ENCODE measurements around the gene GALNT10.

GRCh38 chr5:154237946-154238345, 47.4 kb downstream of the GALNT10 start:
- TF ChIP-seq RARB (CRISPR knock-in tag; IDR thresholded peaks at IDR 0.05) (no peak), ARNTL (CRISPR knock-in tag; IDR thresholded peaks at IDR 0.05; ENCODE audit: borderline replicate concordance, low read depth) (no peak), BACH2 (CRISPR knock-in tag; IDR thresholded peaks at IDR 0.05; ENCODE audit: borderline replicate concordance) (no peak), TCF4 (CRISPR knock-in tag; IDR thresholded peaks at IDR 0.05; ENCODE audit: borderline replicate concordance) (no peak), ZFP30 (CRISPR knock-in tag; IDR thresholded peaks at IDR 0.05) (no peak), ZNF8 (CRISPR knock-in tag; IDR thresholded peaks at IDR 0.05) (no peak), ZNF70 (CRISPR knock-in tag; IDR thresholded peaks at IDR 0.05) (no peak), PPARA (CRISPR knock-in tag; IDR thresholded peaks at IDR 0.05; ENCODE audit: borderline replicate concordance) (no peak), ESRRG (CRISPR knock-in tag; IDR thresholded peaks at IDR 0.05) (no peak)
- TF ChIP-seq, protein P1, sequence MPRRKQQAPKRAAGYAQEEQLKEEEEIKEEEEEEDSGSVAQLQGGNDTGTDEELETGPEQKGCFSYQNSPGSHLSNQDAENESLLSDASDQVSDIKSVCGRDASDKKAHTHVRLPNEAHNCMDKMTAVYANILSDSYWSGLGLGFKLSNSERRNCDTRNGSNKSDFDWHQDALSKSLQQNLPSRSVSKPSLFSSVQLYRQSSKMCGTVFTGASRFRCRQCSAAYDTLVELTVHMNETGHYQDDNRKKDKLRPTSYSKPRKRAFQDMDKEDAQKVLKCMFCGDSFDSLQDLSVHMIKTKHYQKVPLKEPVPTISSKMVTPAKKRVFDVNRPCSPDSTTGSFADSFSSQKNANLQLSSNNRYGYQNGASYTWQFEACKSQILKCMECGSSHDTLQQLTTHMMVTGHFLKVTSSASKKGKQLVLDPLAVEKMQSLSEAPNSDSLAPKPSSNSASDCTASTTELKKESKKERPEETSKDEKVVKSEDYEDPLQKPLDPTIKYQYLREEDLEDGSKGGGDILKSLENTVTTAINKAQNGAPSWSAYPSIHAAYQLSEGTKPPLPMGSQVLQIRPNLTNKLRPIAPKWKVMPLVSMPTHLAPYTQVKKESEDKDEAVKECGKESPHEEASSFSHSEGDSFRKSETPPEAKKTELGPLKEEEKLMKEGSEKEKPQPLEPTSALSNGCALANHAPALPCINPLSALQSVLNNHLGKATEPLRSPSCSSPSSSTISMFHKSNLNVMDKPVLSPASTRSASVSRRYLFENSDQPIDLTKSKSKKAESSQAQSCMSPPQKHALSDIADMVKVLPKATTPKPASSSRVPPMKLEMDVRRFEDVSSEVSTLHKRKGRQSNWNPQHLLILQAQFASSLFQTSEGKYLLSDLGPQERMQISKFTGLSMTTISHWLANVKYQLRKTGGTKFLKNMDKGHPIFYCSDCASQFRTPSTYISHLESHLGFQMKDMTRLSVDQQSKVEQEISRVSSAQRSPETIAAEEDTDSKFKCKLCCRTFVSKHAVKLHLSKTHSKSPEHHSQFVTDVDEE (CRISPR knock-in tag; IDR thresholded peaks at IDR 0.05), result no peak
- TF ChIP-seq, protein P2, sequence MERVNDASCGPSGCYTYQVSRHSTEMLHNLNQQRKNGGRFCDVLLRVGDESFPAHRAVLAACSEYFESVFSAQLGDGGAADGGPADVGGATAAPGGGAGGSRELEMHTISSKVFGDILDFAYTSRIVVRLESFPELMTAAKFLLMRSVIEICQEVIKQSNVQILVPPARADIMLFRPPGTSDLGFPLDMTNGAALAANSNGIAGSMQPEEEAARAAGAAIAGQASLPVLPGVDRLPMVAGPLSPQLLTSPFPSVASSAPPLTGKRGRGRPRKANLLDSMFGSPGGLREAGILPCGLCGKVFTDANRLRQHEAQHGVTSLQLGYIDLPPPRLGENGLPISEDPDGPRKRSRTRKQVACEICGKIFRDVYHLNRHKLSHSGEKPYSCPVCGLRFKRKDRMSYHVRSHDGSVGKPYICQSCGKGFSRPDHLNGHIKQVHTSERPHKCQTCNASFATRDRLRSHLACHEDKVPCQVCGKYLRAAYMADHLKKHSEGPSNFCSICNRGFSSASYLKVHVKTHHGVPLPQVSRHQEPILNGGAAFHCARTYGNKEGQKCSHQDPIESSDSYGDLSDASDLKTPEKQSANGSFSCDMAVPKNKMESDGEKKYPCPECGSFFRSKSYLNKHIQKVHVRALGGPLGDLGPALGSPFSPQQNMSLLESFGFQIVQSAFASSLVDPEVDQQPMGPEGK (CRISPR knock-in tag; IDR thresholded peaks at IDR 0.05; ENCODE audit: borderline replicate concordance), result no peak
- TF ChIP-seq, protein P3, sequence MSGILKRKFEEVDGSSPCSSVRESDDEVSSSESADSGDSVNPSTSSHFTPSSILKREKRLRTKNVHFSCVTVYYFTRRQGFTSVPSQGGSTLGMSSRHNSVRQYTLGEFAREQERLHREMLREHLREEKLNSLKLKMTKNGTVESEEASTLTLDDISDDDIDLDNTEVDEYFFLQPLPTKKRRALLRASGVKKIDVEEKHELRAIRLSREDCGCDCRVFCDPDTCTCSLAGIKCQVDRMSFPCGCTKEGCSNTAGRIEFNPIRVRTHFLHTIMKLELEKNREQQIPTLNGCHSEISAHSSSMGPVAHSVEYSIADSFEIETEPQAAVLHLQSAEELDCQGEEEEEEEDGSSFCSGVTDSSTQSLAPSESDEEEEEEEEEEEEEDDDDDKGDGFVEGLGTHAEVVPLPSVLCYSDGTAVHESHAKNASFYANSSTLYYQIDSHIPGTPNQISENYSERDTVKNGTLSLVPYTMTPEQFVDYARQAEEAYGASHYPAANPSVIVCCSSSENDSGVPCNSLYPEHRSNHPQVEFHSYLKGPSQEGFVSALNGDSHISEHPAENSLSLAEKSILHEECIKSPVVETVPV (CRISPR knock-in tag; IDR thresholded peaks at IDR 0.05), result no peak
